ENCODE data around the gene RPS21. TPM values are rescaled to one million over a fixed set of nuclear protein-coding genes. Genes with fewer than 3 reads are reported as not detected.
A peak's percentile ranks its signal among the peaks of the same experiment; 100 is the strongest.

The RPS21 gene
- total and polyA plus RNA-seq, 2 of the 13 experiments (the other 11 are each of a cell fraction or from before 2014, with no cell fraction given), result 2,647 to 11,063 TPM

DNA sequence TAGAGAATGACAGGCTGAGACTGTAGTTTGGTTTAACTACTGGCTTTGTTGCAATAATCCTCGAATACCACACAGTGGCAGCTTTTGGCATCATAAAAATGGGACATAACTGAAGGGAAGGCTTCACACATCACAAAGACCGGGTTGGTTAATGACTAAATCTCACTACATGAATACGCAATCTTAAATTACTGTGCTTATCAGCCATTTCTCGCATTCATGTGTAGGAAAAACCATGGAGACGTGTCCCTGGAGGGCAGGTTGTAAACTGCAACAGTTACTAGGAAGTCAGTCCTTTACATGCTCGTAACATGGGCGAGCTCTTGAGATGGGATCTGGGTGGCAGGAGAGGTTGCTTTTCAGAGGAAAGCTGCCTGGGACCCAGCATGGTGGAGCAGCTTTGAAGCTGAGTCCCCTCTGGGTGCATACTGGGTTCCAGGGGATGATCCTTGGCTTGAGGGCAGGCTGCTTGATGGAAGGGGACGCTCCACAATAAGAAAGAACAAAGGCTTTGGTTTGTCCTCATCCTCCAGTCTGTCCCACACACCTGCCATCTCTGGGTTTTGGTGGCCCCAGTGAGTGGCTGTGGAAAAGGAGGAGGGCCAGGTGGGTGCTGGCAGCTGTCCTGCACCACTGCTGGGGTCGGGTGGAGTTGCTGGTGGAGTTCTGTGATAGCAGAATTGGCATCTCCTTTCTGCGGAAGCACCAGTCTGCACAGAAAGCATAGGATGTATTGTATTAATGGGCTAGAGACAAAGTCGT is 2.1 kb downstream of the RPS21 start (continued):
- TF ChIP-seq MAX (IDR thresholded peaks at IDR 0.05) (no peak), ZNF496 (CRISPR knock-in tag; IDR thresholded peaks at IDR 0.05; ENCODE audit: insufficient replicate concordance) (no peak), ZNF879 (CRISPR knock-in tag; IDR thresholded peaks at IDR 0.05) (no peak), ZNF232 (CRISPR knock-in tag; IDR thresholded peaks at IDR 0.05; ENCODE audit: borderline replicate concordance) (no peak), ZNF256 (CRISPR knock-in tag; conservative IDR thresholded peaks at IDR 0.05) (0 out of 2 replicates have a peak, but pooled peaks have one; percentile 16), HES4 (CRISPR knock-in tag; IDR thresholded peaks at IDR 0.05; ENCODE audit: borderline replicate concordance) (no peak), FOXA1 (IDR thresholded peaks at IDR 0.05) (no peak), FOXA1 (CRISPR knock-in tag; IDR thresholded peaks at IDR 0.05) (peak; percentile 25; the same call in 1 of the 2 replicates), ATF1 (CRISPR knock-in tag; IDR thresholded peaks at IDR 0.05) (no peak), ZC3H4 (CRISPR knock-in tag; IDR thresholded peaks at IDR 0.05; ENCODE audit: borderline replicate concordance) (peak; percentile 73; the same call in 1 of the 2 replicates), ZFYVE20 (CRISPR knock-in tag; IDR thresholded peaks at IDR 0.05; ENCODE audit: borderline replicate concordance, low read depth) (no peak), SNAPC2 (CRISPR knock-in tag; IDR thresholded peaks at IDR 0.05) (no peak), E2F1 (CRISPR knock-in tag; IDR thresholded peaks at IDR 0.05) (no peak), ATF7-NPFF (CRISPR knock-in tag; IDR thresholded peaks at IDR 0.05; ENCODE audit: low read depth) (no peak), HOXA9 (CRISPR knock-in tag; IDR thresholded peaks at IDR 0.05; ENCODE audit: borderline replicate concordance) (no peak), CEBPB (IDR thresholded peaks at IDR 0.05; ENCODE audit: borderline replicate concordance, low read depth, low read length) (no peak), TFDP1 (CRISPR knock-in tag; IDR thresholded peaks at IDR 0.05; ENCODE audit: borderline replicate concordance) (no peak), CTCF (CRISPR knock-in tag; IDR thresholded peaks at IDR 0.05) (0 out of 2 replicates have a peak, but pooled peaks have one; percentile 8), CBX1 (IDR thresholded peaks at IDR 0.05; ENCODE audit: low read depth) (no peak)
- TF ChIP-seq, protein P1, sequence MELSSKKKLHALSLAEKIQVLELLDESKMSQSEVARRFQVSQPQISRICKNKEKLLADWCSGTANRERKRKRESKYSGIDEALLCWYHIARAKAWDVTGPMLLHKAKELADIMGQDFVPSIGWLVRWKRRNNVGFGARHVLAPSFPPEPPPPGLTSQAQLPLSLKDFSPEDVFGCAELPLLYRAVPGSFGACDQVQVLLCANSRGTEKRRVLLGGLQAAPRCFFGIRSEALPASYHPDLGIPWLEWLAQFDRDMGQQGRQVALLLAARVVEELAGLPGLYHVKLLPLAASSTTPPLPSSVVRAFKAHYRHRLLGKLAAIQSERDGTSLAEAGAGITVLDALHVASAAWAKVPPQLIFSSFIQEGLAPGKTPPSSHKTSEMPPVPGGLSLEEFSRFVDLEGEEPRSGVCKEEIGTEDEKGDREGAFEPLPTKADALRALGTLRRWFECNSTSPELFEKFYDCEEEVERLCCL (CRISPR knock-in tag; IDR thresholded peaks at IDR 0.05; ENCODE audit: borderline replicate concordance), result no peak
- TF ChIP-seq, protein P2, sequence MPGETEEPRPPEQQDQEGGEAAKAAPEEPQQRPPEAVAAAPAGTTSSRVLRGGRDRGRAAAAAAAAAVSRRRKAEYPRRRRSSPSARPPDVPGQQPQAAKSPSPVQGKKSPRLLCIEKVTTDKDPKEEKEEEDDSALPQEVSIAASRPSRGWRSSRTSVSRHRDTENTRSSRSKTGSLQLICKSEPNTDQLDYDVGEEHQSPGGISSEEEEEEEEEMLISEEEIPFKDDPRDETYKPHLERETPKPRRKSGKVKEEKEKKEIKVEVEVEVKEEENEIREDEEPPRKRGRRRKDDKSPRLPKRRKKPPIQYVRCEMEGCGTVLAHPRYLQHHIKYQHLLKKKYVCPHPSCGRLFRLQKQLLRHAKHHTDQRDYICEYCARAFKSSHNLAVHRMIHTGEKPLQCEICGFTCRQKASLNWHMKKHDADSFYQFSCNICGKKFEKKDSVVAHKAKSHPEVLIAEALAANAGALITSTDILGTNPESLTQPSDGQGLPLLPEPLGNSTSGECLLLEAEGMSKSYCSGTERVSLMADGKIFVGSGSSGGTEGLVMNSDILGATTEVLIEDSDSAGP (CRISPR knock-in tag; IDR thresholded peaks at IDR 0.05; ENCODE audit: borderline replicate concordance), result no peak

Measured in HepG2 (cell line).